ENCODE data around the gene ME3.

DNA sequence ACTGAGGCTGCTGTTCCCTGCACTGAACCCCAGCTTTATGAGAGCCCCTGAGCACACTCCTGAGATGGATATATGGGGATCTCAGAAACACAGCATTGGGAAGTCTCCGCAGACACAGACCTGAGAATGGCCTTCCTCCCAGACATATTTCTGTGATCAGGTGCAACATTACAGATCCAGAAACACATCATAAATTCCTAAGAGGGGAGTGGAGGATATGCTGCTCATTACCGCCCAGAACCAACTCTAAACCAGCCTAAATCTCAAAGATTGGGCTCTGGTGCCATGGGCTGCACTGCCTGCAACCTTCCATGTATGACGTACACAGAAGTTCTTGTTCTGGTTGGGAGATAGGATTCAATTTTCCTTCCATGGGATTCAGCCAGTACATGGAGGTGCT is 102.0 kb downstream of the ME3 start:
- TF ChIP-seq SIN3A (IDR thresholded peaks at IDR 0.05; ENCODE audit: borderline replicate concordance, insufficient read depth, low read length) (no peak), POLR2AphosphoS5 (IDR thresholded peaks at IDR 0.05; ENCODE audit: low read depth, low read length) (no peak)
- TF ChIP-seq, protein P1, sequence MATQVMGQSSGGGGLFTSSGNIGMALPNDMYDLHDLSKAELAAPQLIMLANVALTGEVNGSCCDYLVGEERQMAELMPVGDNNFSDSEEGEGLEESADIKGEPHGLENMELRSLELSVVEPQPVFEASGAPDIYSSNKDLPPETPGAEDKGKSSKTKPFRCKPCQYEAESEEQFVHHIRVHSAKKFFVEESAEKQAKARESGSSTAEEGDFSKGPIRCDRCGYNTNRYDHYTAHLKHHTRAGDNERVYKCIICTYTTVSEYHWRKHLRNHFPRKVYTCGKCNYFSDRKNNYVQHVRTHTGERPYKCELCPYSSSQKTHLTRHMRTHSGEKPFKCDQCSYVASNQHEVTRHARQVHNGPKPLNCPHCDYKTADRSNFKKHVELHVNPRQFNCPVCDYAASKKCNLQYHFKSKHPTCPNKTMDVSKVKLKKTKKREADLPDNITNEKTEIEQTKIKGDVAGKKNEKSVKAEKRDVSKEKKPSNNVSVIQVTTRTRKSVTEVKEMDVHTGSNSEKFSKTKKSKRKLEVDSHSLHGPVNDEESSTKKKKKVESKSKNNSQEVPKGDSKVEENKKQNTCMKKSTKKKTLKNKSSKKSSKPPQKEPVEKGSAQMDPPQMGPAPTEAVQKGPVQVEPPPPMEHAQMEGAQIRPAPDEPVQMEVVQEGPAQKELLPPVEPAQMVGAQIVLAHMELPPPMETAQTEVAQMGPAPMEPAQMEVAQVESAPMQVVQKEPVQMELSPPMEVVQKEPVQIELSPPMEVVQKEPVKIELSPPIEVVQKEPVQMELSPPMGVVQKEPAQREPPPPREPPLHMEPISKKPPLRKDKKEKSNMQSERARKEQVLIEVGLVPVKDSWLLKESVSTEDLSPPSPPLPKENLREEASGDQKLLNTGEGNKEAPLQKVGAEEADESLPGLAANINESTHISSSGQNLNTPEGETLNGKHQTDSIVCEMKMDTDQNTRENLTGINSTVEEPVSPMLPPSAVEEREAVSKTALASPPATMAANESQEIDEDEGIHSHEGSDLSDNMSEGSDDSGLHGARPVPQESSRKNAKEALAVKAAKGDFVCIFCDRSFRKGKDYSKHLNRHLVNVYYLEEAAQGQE (IDR thresholded peaks at IDR 0.05; ENCODE audit: insufficient read depth in 1 of 2, low read depth in 2 of 2, low read length in 2 of 2): no peak

All from PFSK-1 (cell line).